GM12801 (cell line): ENCODE data around the gene CHIC1.

Experiments
- CTCF ChIP-seq: IDR thresholded peaks from one replicate; pipeline ENCODE4 v1.5.1; 2011; ENCODE audit warnings: control low read depth; ENCODE audit not compliant: insufficient read length; ENCODE audit errors: extremely low read depth

Gene CHIC1

GRCh38 chrX:73683236-73683859, 120.4 kb downstream of the CHIC1 start:
- no peak for TF ChIP-seq CTCF

GRCh38 chrX:73728602-73729001, 165.6 kb downstream of the CHIC1 start:
- TF ChIP-seq CTCF: no peak
